Naive B cell (primary cell): Measurements from ENCODE around the gene COLEC11. TPM values are rescaled to one million over a fixed set of nuclear protein-coding genes. Genes with fewer than 3 reads are reported as not detected.

ENCODE experiments used
- ATAC-seq, 2 donors: fragments of 150-1000 bp; cut with Tn5 transposase; 2 replicates each; pipeline ENCODE4 v1.10.0; 2021; ENCODE audit warnings: low read depth in 2 of 2, mild to moderate bottlenecking in 2 of 2, moderate library complexity in 2 of 2
- DNase-seq: peaks from one replicate; pipeline ENCODE4 v3.0.0; 2022
- H3K27ac Mint-ChIP-seq, 6 donors: one replicate each; pipeline ENCODE4 v1.8.0; 2020 to 2022; ENCODE audit warnings: mild to moderate bottlenecking in 6 of 6, mixed read lengths in 6 of 6, moderate library complexity in 5 of 6, inconsistent platforms in 2 of 6
- H3K27me3 Mint-ChIP-seq, 3 donors: one replicate each; pipeline ENCODE4 v1.8.0; 2021 to 2022; ENCODE audit warnings: mixed read lengths in 3 of 3, mild to moderate bottlenecking in 1 of 3
- H3K36me3 Mint-ChIP-seq, 2 donors: one replicate each; pipeline ENCODE4 v1.8.0; 2020 to 2022; ENCODE audit warnings: mixed read lengths in 2 of 2, inconsistent platforms in 1 of 2, mild to moderate bottlenecking in 1 of 2
- H3K4me1 Mint-ChIP-seq, 3 donors: one replicate each; pipeline ENCODE4 v1.8.0; 2020 to 2022; ENCODE audit warnings: mixed read lengths in 3 of 3, inconsistent platforms in 1 of 3, mild to moderate bottlenecking in 1 of 3, moderate library complexity in 1 of 3
- H3K4me3 Mint-ChIP-seq, 8 donors: one replicate each; pipeline ENCODE4 v1.8.0; 2020 to 2022; ENCODE audit warnings: mild to moderate bottlenecking in 8 of 8, mixed read lengths in 8 of 8, moderate library complexity in 8 of 8, inconsistent platforms in 2 of 8
- H3K9me3 Mint-ChIP-seq, 7 donors: one replicate each; pipeline ENCODE4 v1.8.0; 2020 to 2022; ENCODE audit warnings: mixed read lengths in 7 of 7, mild to moderate bottlenecking in 5 of 7, inconsistent platforms in 2 of 7, moderate library complexity in 1 of 7
- polyA plus RNA-seq, 6 donors: library from polyadenylated mRNA; unstranded; fragments of 300-500 nt; fragmentation: Illumina TruSeq; gene quantifications; one replicate each; pipeline ENCODE4 v1.2.3, GENCODE V29; 2021; ENCODE audit warnings: low read depth in 6 of 6

Gene COLEC11
- polyA plus RNA-seq, 6 donors from 2014 or later = not detected

DNA sequence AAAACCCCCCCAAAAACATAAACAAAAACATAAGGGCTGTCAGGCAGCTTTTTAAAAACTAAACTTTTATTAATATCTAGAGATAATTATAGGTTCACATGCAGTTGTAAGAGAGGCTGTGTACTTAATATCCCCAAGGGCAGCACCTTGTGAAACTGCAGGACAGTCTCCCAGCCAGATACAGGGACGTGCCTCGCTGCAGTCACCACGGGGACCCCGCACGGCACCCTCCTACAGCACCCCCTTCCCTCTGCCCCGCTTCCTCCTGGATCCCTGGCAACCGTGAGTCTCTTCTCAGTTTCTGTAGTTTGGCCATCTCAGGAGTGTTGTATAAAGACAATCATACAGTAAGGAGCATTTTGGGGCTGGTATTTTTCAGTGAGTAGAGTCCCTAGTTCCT, 6.8 kb upstream of the COLEC11 start:
- Mint-ChIP-seq H3K27me3 (no peaks in the 10 kb centered on the region), H3K36me3 (peaks cover 0 to 10% of the 10 kb centered on the region in 2 donors), H3K9me3 (peaks cover 0 to 2% (median 0%) of the 10 kb centered on the region in 7 donors), H3K27ac (peak overlapping the region in 1 of 6 donors; percentile 69), H3K4me3 (no peak overlapping the region), H3K4me1 (peaks cover 0 to 2% (median 0%) of the 10 kb centered on the region in 3 donors)
- ATAC-seq = no peak
- DNase-seq = no peak

DNA sequence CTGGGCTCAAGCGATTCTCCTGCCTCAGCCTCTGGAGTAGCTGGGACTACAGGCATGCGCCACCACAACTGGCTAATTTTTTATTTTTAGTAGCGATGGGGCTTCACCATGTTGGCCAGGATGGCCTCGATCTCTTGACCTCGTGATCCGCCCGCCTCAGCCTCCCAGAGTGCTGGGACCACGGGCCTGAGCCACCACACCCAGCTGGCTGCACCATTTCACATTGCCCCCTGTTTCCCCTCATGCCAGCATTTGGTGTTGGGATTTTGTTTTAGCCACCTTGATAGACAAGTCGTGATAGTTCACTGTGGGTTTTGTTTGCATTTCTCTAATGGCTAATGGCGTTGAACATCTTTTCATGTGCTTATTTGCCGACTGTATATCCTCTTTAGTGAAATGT, 5.8 kb upstream of the COLEC11 start:
- Mint-ChIP-seq H3K36me3 (peaks cover 0 to 7% of the 10 kb centered on the region in 2 donors), H3K4me1 (peaks cover 0 to 2% (median 0%) of the 10 kb centered on the region in 3 donors), H3K27ac (no peak overlapping the region), H3K9me3 (peaks cover 0 to 2% (median 0%) of the 10 kb centered on the region in 7 donors), H3K4me3 (no peak overlapping the region), H3K27me3 (no peaks in the 10 kb centered on the region)
- ATAC-seq = no peak
- DNase-seq = no peak

GRCh38 chr2:3595404-3595803, 492 bp downstream of the COLEC11 start:
- no peak overlapping the region for H3K27ac Mint-ChIP-seq
- H3K27me3 Mint-ChIP-seq = peaks cover 0 to 11% (median 0%) of the 10 kb centered on the region in 3 donors
- no peak overlapping the region for H3K4me3 Mint-ChIP-seq
- no peak for ATAC-seq
- no peaks in the 10 kb centered on the region for H3K36me3 Mint-ChIP-seq
- peaks cover 0 to 4% (median 2%) of the 10 kb centered on the region in 3 donors for H3K4me1 Mint-ChIP-seq
- DNase-seq = no peak
- H3K9me3 Mint-ChIP-seq = peaks cover 0 to 2% (median 0%) of the 10 kb centered on the region in 7 donors

GRCh38 chr2:3595985-3596384, 1.1 kb downstream of the COLEC11 start:
- Mint-ChIP-seq H3K27me3 (peaks cover 0 to 14% (median 0%) of the 10 kb centered on the region in 3 donors), H3K27ac (no peak overlapping the region)
- peak; percentile 42 to 47 for ATAC-seq

GRCh38 chr2:3596901-3597417, 2.0 kb downstream of the COLEC11 start:
- Mint-ChIP-seq H3K4me1 (peaks cover 0 to 4% (median 2%) of the 10 kb centered on the region in 3 donors), H3K27me3 (peaks cover 0 to 15% (median 0%) of the 10 kb centered on the region in 3 donors), H3K36me3 (no peaks in the 10 kb centered on the region), H3K27ac (no peak overlapping the region), H3K4me3 (no peak overlapping the region), H3K9me3 (peaks cover 0 to 2% (median 0%) of the 10 kb centered on the region in 7 donors)
- ATAC-seq = no peak
- DNase-seq = no peak

More at GRCh38 chr2:3595985-3596384, 1.1 kb downstream of the COLEC11 start:
- H3K9me3 Mint-ChIP-seq = peaks cover 0 to 2% (median 0%) of the 10 kb centered on the region in 7 donors
- DNase-seq = no peak
- H3K4me1 Mint-ChIP-seq = peaks cover 0 to 4% (median 2%) of the 10 kb centered on the region in 3 donors
- no peaks in the 10 kb centered on the region for H3K36me3 Mint-ChIP-seq
- H3K4me3 Mint-ChIP-seq = no peak overlapping the region

- Mint-ChIP-seq H3K4me1 (peaks cover 0 to 4% (median 2%) of the 10 kb centered on the region in 3 donors), H3K27ac (no peak overlapping the region), H3K27me3 (peaks cover 0 to 15% (median under 1%) of the 10 kb centered on the region in 3 donors), H3K4me3 (peak overlapping the region in 1 of 8 donors; percentile 30), H3K36me3 (no peaks in the 10 kb centered on the region), H3K9me3 (peaks cover 0 to 1% (median 0%) of the 10 kb centered on the region in 7 donors)
- DNase-seq (no peak), ATAC-seq (no peak)
Measured at GRCh38 chr2:3597567-3597966, 2.7 kb downstream of the COLEC11 start.

DNA sequence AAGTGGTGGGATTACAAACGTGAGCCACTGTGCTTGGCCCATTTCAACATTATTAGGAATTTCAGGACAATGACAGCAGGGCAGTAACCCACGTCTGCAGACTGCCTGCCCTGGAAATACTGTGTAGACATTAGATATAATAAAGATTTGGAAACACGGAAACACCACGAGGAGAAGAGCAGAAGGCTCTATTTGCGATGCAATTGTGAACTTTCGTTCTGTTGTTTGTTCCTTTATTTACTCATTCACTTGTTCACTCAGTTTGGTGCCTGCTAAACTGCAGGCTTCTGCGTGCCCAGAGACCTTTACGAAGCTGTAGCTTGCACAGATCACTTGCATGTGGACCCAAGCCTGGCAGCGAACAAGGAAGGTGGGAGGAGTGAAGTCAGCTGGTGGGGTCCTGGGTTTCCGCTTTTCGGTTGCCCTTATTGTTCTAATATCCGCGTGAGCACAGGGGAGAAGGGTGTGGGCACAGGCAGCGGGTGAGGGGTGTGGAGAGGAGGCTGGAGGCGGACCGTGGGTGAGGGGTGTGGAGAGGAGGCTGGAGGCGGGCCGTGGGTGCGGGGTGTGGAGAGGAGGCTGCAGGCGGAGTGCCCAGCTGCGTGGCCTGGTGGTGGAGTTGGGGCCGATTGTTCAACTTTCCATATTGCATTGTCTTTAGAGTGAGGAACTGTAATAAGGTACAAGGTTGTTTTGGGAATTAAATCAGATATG, 3.4 kb downstream of the COLEC11 start:
- H3K27ac Mint-ChIP-seq = peak overlapping the region in 2 of 6 donors; percentile 40 to 82
- DNase-seq (no peak), ATAC-seq (no peak)
- no peaks in the 10 kb centered on the region for H3K36me3 Mint-ChIP-seq
- H3K4me3 Mint-ChIP-seq = peak overlapping the region in 1 of 8 donors; percentile 20
- peaks cover 0 to 15% (median 7%) of the 10 kb centered on the region in 3 donors for H3K27me3 Mint-ChIP-seq
- H3K9me3 Mint-ChIP-seq = no peaks in the 10 kb centered on the region
- peaks cover 0 to 4% (median 2%) of the 10 kb centered on the region in 3 donors for H3K4me1 Mint-ChIP-seq

DNA sequence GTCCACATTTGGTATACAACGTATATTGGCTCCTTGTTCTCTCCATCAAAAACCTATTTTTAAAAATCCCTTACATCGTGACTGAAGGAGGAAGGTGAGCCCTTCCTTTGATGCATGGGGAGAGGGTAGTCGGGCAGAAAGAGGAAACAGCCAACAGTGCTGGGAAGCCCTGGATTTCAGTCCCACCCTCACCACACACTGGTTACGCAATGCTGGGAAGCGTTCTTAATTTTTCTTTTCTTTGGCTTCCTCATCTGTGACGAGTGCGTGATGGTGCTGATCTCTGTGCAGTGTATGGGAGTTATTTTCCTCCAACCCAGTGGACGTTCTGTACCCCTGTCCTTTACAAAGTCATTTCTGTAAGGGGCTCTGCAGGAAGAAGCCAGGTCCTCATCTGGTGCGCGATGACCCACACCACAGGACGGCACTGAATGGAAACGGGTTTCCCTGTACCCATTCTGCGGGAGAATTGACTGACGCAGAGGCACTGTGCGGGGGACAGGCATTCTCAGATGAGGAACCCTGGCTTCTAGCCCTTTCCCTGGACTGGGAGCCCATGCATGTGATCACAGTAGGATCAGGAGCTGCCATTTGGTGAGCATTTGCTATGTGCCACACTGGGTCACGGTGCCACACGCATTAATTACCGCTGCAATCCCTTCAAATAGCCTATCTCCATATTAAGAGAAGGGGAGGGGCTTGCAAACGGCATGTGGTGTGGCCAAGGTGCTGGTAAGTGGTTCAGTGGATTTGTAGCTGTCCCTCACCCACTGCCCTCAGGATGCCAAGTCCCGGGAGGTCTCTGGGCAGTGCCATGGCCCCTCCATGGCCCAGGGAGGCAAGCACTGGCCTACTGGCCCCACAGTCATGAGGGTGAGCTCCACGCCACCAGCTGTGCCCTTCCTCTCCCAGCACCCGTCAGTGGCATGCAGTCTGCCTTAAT, 4.3 kb downstream of the COLEC11 start:
- ATAC-seq = no peak
- no peaks in the 10 kb centered on the region for H3K9me3 Mint-ChIP-seq
- H3K4me3 Mint-ChIP-seq = no peak overlapping the region
- peaks cover 0 to 4% (median 2%) of the 10 kb centered on the region in 3 donors for H3K4me1 Mint-ChIP-seq
- peak overlapping the region in 1 of 6 donors; percentile 47 for H3K27ac Mint-ChIP-seq
- DNase-seq = no peak
- H3K36me3 Mint-ChIP-seq = no peaks in the 10 kb centered on the region
- peaks cover 0 to 15% (median 7%) of the 10 kb centered on the region in 3 donors for H3K27me3 Mint-ChIP-seq

DNA sequence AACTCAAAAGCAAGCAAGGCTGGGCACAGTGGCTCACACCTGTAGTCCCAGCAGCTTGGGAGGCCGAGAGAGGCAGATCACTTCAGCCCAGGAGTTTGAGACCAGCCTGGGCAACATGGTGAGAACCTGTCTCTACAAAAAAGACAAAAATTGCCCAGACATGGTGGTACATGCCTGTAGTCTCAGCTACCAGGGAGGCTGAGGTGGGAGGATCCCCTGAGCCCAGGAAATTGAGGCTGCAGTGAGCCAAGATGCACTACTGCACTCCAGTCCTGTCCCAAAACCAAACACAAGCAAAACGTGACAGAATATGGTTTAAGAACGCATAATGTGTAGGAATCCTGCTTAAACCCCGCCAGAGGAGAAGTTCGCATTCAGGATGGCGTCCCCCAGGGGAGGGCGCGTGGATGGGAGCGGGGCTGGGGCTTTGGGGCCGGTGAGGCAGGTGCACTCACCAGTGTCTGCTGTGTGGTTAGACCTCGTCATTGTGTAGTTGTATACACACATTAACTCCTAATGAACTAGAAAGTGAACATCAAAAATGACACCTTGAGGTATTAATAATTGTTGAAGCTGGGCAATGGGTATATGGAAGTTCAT, 5.4 kb downstream of the COLEC11 start:
- Mint-ChIP-seq H3K9me3 (no peaks in the 10 kb centered on the region), H3K27ac (peak overlapping the region in 1 of 6 donors; percentile 21), H3K27me3 (peaks cover 0 to 15% (median 7%) of the 10 kb centered on the region in 3 donors), H3K4me1 (peaks cover 0 to 7% (median 2%) of the 10 kb centered on the region in 3 donors), H3K36me3 (no peaks in the 10 kb centered on the region), H3K4me3 (no peak overlapping the region)
- ATAC-seq = no peak
- no peak for DNase-seq

- H3K9me3 Mint-ChIP-seq = no peaks in the 10 kb centered on the region
- H3K36me3 Mint-ChIP-seq = no peaks in the 10 kb centered on the region
- no peak overlapping the region for H3K4me3 Mint-ChIP-seq
- H3K4me1 Mint-ChIP-seq = peaks cover 0 to 3% (median 0%) of the 10 kb centered on the region in 3 donors
- no peak for DNase-seq
- no peak overlapping the region for H3K27ac Mint-ChIP-seq
- no peak for ATAC-seq
- H3K27me3 Mint-ChIP-seq = peaks cover 0 to 14% (median 7%) of the 10 kb centered on the region in 3 donors
Measured at GRCh38 chr2:3601561-3602271, 6.8 kb downstream of the COLEC11 start.

DNA sequence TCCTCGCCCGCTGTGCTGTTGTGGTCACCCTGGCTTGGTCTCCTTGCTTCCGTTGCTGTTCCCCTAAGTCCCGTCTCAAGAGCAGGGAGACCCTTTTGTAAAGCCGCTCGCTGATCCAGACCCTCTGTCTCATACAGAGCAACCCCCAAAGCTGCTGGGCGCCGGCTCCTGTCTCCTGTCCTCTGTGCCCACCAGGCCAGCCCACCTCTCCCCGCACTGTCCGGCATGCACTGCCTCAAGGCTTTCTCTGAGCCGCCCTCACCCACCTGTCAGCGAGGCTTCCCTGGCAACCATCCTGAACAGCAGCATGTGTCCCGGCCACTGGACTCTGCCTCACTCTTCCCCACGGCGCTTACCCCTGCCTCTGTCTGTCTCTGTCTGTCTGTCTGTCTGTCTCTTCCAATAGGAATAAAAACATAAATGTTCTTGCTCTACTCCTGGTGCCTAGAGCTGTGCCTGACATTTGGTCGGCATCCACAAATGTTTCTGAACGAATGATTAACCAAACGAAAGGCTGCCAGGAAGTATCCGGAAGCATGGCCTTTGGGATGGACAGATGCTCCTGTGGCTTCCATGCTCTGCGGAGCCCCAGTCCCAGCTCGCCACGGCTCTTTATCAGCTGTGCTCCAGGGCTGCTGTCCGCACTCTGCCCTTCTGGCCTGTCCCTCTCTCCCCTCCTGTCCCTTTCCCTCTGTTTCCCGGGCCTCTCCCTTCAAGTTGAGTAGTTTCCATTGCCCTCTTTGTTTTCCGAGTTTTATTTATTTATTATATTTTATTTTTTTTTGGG, 7.8 kb downstream of the COLEC11 start:
- Mint-ChIP-seq H3K27me3 (peaks cover 0 to 10% (median 7%) of the 10 kb centered on the region in 3 donors), H3K27ac (peak overlapping the region in 1 of 6 donors; percentile 0), H3K4me1 (peaks cover 0 to 3% (median 0%) of the 10 kb centered on the region in 3 donors), H3K9me3 (no peaks in the 10 kb centered on the region), H3K36me3 (no peaks in the 10 kb centered on the region), H3K4me3 (no peak overlapping the region)
- DNase-seq (no peak), ATAC-seq (no peak)
